ENCODE data around the gene P3H2.

- TF ChIP-seq EZH2 (IDR thresholded peaks at IDR 0.05): no peak
- TF ChIP-seq POLR2AphosphoS5 (IDR thresholded peaks at IDR 0.05; ENCODE audit: borderline replicate concordance, low read depth, low read length): peak; percentile 23; the same call in 1 of the 2 replicates
- no peak for TF ChIP-seq FOXP2 (optimal IDR thresholded peaks at IDR 0.05; ENCODE audit: control extremely low read depth, extremely low read length, insufficient read depth)
Measured at GRCh38 chr3:189914799-189915198, 205.9 kb downstream of the P3H2 start.
